GM18907 (cell line): ENCODE data around the gene STK32A.

Experiments used
- ATAC-seq: cut with Tn5 transposase; IDR thresholded peaks from one replicate; pipeline ENCODE4 v1.9.1; 2021; ENCODE audit warnings: mild to moderate bottlenecking, moderate library complexity; ENCODE audit not compliant: unreplicated experiment

The STK32A gene

DNA sequence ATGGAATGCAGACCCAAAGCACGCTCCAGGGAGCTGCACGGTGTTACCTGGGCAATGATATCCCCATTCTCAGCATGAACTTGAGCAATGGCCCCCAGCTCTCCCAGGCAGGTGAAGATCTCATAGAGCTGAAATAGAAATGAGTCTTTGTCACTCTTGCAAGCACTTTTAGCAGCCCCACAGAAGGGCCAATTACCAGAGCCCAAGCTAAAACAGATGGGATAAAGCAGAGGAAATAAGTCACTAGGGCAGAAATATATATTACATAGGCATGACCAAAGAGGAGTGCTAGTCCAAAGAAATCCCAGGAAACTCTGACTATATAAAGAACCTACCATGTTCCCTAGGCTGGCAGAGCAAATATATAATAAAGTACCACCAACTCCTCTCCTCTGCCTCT, 177.7 kb downstream of the STK32A start:
- no peak for ATAC-seq

DNA sequence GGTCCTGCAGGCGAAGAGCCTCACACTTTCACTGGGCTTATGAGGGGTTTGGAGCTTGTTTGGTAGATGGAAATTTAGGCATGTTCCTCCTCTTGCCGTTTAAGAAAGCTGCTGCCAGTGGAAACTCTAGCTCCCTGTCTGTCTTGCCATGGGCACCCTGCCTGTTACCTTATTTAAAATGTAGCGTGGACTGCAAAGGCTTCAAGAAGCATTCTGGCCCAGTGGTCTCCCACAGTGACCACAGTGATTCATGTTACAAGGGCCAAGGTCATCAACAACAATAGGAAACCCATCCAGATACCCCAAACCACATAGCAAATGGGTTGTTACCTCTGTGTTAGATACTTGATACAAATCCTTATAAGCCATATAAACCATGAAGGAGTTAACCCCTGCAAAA, 178.4 kb downstream of the STK32A start:
- no peak for ATAC-seq

DNA sequence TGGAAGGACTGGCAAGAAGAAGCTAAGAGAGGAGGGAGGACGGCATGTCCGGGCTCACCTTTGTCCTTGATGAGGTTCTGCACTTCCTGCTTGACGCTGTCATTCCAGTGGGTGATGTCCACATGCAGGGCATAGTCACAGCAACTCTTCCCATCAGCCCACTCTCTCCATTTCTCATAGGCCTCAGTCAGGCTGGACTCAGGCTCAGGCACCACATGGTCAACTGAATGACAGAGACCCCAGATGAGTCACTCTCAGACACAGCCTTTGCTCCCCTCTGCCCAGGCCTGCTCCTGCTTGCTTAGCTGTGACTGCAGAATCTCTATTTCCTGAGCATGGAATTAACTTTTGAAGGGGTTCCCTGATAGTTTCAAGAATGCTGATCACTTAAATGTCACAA, 180.8 kb downstream of the STK32A start:
- no peak for ATAC-seq

DNA sequence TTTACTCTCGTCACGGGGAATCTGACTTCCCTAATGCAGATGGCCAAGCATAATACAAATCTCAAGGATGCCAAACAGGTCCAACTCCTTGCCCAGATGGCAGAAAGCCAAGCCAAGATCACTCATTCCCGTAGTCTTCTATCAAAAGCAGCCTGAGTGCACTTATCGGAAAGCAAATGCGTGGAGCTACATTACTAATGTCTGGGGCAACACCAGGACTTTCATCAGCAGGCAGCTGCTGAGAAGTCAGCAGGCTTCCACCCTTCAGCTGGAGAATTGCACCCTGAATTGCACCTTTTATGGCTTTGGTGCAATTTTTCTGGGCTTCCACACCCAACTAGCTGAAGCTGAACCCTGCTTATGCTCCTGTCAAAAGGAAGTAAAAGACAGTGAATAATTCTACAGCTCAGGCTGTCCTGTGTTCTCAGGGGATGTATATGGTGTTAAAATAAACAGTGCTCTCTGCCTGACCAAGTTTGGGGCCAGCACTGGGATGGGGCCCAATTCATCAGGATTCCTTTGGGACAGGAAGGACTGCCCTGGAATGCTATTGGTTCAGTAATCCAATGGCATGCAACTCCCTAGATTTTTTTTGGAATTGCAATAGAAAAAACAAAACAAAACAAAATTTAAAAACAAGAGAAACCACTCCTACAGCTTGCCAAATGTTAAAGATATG, 182.4 kb downstream of the STK32A start:
- no peak for ATAC-seq

DNA sequence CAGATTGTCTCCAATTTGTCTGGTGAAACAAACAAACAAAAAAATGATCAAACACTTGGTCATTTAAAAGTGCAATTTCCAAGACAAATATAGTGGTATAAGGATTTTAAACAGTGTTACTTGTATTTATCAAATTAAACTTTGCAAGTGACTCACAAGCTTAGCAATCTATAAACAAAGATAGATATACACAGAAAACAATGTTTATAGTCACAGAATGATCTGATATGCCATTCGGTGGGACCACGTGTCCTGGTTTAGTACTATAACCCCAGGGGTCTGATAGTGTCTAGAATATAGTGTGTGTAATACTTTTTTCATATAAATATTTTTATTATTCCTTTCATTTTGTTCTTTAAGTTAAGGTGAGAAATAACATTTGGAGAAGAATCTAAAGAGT, 183.8 kb downstream of the STK32A start:
- no peak for ATAC-seq

DNA sequence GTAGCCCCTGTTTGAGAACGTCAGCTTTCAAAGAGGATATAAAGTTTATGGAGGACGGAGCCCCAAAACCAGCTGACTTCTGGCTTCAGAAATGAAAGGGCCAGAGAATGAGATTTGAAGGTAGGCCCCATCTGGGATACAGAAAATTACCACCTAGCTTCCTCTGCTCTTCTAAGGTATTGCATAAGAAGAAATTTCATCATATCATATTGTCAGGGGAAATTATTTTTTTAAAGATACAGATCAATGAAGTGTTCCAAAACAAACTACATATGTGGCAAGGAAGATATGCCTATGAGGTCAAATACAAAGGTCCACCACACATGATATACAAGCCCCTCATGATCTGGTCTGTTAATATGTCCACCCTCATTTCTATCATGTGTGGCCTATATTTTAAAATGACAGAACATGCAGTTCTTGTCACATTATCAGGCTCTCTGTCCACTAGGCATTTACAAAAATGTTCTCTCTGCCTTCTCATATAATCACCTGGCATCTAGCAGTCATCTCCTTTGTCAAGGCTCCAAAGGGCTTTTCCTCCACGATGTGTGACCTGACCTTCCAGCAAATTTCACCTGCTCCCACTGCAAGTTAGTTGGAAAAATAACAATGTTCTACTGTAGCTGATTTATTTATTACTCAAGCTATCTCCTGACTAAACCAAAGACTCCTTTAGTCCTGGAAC, 192.0 kb downstream of the STK32A start:
- ATAC-seq, result no peak

DNA sequence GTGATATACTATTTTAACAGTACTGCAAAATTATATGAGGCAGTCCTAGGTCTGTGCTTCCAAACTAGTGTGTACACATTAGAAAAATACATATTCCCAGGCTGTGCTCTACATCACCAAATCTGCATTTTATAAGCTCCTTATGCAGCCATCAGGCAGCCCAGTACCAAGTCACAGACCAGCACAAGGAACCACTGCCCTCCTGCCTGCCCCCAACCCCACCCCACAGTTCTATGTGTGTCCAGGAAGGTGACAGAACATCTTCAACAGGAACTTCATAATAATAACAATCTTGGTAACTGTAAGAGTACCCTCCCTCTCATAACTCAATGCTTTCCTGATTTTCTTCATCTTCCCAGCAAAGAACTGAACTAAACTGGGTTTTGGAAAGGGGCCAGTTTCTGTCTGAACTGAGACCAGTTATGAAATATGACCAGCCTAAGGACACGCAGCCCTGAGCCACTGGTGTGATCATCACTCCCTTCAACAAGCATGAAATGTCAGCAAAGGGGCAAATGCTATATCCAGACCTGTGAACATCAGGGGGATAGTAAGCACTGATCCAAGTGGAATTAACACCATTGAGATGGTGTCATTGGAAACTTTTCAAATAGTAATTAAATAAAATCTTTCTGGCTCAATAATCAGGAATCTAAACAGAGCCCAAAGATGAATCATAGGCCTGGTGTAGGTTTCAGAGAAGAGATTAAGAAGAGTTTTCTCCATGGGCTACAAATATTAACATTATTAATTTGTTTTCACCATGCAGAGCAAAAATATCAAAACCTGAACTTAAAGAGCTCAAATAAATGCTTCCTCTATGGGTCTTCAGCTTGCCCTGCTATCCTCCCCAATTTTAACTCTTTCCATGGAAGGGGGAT, 192.9 kb downstream of the STK32A start:
- no peak for ATAC-seq

DNA sequence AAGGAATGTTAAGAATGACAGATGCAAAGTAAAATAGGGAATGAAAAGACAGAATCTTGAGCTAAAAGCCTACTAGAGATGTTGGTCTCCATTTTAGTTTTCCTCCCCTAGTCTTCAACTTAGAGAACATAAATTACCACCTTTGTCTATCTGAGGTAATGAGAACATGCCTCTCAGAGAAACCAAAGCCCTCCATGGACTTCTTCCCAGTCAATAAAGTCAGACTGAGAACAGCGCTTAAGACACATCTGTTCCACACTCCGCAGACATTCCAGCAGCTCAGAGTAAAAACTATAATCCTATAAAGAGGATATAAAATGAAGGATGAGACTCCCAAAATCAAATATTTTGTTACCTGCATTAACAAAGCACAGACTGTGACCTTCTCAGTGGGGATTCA, 195.8 kb downstream of the STK32A start:
- no peak for ATAC-seq

DNA sequence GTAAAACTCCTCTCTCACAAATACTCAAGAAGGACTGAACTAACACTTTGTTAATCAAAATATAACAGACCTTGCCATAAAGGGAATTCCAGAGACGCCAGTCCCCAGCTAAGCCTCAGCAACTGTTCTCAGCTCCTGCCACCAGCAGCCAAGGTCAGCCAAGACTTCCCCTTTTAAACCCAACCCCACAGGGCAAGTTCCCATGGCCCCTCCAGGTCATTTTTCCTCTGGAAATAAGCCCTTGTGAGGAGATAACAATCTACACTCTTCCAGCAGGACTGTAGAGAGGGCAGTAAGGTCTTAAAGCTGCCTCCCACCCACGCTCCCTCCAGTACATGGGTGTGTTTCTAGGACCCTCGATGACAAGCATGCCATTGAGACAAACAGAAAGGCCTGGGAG, 196.8 kb downstream of the STK32A start:
- ATAC-seq, result no peak

DNA sequence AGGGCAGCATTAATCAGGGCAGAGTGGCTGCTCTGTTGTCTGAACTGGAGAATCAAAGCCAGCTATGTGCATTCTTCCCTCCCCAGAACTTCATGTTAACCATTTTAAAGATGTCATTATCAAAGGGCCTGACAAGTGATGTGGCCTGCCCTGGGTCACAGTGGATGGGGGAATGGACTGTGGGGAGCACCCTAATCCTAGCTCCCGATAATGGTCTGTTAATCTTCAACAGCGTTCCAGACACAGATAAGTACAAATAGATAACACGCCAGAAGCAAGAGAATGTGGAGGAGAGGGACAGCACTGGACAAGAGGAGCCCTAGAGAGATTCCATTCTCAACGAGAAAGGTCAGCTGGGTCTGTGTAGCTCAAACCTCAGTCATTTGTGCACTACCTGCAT, 197.5 kb downstream of the STK32A start:
- no peak for ATAC-seq

DNA sequence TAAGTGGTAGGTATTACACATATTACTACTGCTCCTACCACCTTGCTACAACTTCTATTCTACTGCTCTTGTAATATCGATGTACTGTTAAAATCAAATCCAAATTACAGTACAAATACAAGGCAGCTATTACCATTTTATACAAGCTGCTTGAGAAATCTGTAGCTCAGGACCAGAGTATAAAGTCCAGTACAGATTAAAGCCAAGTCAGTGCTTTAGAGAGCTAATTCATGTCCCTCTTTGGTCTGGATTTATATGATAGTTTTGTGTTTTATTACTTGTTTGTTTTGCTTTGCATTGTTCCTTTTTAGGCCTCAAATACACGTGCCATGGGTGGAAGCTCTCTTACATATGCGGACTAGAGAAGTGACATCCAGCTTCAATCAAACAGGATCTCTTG, 199.2 kb downstream of the STK32A start:
- ATAC-seq, result no peak

DNA sequence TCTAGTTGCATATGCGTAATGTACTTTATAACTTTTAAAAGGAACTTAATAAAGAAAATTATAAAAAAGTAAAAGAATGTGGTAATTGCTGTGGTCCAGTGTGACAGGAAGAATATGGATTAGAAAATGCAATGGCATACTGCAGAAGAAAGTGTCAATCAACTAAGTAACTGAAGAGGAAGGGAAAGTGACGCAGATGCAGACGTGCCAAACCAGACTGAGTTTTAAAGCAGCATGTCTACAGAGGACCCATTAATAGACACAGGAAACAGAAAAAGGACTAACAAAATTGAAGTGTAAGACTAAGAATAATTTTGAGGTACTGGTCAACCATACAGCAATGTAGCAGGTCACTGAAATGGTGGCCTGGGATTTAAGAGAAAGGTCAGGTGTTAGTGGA, 201.8 kb downstream of the STK32A start:
- ATAC-seq, result peak; percentile 60

DNA sequence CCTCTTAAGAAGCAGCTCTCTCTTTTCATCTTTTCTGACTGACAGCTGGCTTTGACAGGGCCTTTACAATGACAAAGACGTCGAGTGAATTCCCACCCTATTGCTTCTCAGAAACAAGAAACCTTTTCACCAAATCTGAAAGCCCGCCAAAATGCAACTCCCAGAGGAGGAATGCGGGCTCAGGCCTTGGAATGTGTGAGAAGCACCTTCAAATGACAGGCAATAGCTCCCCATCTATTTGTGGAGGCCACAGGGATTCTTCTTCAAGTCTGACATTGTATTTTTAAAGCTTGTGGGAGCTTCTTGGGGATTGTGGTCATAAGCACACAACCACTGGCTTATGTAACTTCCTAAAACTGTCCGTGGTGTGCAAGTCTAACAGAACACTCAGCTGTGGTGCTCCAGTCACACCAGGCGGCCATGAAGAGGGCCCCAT, 202.4 kb downstream of the STK32A start:
- no peak for ATAC-seq
